GM10847 (cell line): ENCODE results near the gene TMEM63B.

Experiments
- POLR2A ChIP-seq: IDR thresholded peaks from 2 replicates; pipeline ENCODE4 v1.6.1; 2011; ENCODE audit not compliant: insufficient read length; ENCODE audit errors: extremely low read depth

Gene TMEM63B

DNA sequence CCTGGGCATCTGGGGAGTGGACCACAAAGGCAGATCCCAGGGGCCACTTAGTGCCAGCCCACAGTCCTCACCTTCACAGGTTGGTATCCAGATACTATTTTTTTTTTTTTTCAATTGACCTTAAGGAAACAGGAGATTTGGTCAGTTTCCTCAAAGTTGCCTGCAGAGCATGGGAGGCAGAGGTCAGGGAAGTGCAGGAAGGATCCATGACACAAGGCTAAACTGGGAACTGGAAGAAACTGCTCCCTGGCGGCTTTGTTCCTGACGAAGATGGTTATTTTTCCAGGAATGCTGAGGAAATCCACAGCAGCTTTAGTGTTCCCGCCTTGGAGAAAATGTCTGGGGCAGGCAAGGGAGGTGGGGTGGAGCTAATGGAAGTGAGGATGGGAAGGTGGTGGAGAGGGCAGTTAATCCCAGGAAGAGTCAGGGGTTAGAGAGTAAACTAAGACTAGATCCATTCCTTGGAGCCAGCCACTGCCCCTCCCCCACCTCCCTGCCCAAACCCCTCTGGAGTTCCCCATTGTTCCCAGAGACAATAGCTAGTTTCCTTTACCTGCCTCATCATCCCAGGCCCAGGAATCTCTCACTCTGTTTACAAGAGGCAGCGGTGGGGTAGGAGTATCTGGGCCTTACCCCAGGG lies 75.1 kb downstream of the TMEM63B start:
- TF ChIP-seq POLR2A: no peak

DNA sequence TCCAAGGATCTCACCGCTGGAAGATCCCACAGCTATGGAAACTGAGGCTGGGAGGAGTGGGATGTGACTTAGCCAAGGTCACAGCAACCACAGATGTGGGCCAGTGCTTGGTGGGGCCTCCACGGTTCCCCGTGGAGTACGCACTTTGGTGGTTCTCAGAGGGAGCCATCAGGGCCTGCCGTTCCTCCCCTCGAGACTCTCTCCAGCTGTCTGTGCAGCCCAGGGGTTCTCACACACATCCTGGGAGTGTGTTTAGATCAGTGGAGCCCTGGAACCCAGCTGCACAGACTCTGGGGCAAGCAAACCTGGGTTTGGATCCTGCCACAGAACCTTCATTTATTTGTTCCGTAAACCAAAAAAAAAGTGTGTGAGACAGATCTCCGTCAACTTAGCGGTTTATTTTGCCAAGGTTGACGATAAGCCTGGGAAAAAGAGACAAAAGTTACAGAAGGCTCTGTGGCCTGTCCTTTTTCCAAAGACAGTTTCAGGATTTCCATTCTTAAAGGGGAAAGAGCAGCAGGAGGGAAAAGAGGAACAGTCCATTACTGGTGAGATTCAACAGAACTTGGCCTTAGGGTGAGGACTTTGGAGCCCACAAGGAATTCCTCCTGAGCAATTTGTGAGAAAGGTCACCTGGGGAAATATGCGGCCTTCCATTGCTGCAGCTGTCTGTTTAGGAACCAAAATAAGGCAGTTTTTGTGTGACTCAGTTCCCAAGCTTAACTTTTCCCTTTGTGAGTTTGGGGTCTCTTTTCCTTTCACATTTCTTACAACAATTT lies 75.8 kb downstream of the TMEM63B start:
- no peak for TF ChIP-seq POLR2A

- TF ChIP-seq POLR2A: no peak
Measured at GRCh38 chr6:44203955-44204354, 76.6 kb downstream of the TMEM63B start.
